OCI-LY1 (cell line): Measurements from ENCODE around the gene IRX4.

Experiments
- H2AFZ ChIP-seq: fragments of 200-600 bp; sonication (generic), shearing (Covaris generic); 2 replicates; pipeline ENCODE4 v1.6.0; 2014; ENCODE audit warnings: antibody characterized with exemption, mild to moderate bottlenecking, low read length
- H3F3A ChIP-seq: fragments of 200-600 bp; sonication (generic), shearing (Covaris generic); 2 replicates; pipeline ENCODE4 v1.6.0; 2014; ENCODE audit warnings: mild to moderate bottlenecking, antibody characterized with exemption, low read length, moderate library complexity; ENCODE audit not compliant: insufficient read depth
- H3K27ac ChIP-seq: fragments of 200-600 bp; sonication (generic); 2 replicates; pipeline ENCODE4 v1.5.1; 2014; ENCODE audit warnings: low read length, mixed run types, mild to moderate bottlenecking, low read depth; ENCODE audit not compliant: poor library complexity, severe bottlenecking
- H3K27me3 ChIP-seq: fragments of 200-600 bp; sonication (generic); 2 replicates; pipeline ENCODE4 v1.6.0; 2014; ENCODE audit warnings: antibody characterized with exemption, mild to moderate bottlenecking, low read length, moderate library complexity; ENCODE audit not compliant: insufficient read depth
- H3K36me3 ChIP-seq: fragments of 200-600 bp; sonication (generic); 2 replicates; pipeline ENCODE4 v1.6.1; 2014; ENCODE audit warnings: mild to moderate bottlenecking, antibody characterized with exemption, low read length, moderate library complexity, mixed read lengths; ENCODE audit not compliant: insufficient read depth
- H3K4me1 ChIP-seq: fragments of 200-600 bp; sonication (generic); 2 replicates; pipeline ENCODE4 v1.5.1; 2014; ENCODE audit warnings: mild to moderate bottlenecking, low read length, moderate library complexity; ENCODE audit not compliant: insufficient read depth, severe bottlenecking
- H3K4me2 ChIP-seq: fragments of 200-600 bp; sonication (generic), shearing (Covaris generic); 2 replicates; pipeline ENCODE4 v1.6.1; 2014; ENCODE audit warnings: low read length
- H3K4me3 ChIP-seq: fragments of 200-600 bp; sonication (generic); 2 replicates; pipeline ENCODE4 v1.5.1; 2014; ENCODE audit warnings: low read length, low read depth, mild to moderate bottlenecking, mixed read lengths; ENCODE audit not compliant: poor library complexity, severe bottlenecking
- H3K79me2 ChIP-seq: fragments of 200-600 bp; shearing (Covaris generic); 2 replicates; pipeline ENCODE4 v1.6.1; 2016; ENCODE audit warnings: mixed run types, low read length, mixed read lengths; ENCODE audit not compliant: insufficient read depth
- H3K9ac ChIP-seq: fragments of 200-600 bp; sonication (generic), shearing (Covaris generic); 2 replicates; pipeline ENCODE4 v1.6.1; 2014; ENCODE audit warnings: mild to moderate bottlenecking, low read length, mixed read lengths
- H3K9me2 ChIP-seq: fragments of 200-600 bp; sonication (generic), shearing (Covaris generic); 2 replicates; pipeline ENCODE4 v1.6.1; 2014; ENCODE audit warnings: low read depth, mild to moderate bottlenecking, low read length, mixed read lengths
- H3K9me3 ChIP-seq: fragments of 200-600 bp; shearing (Covaris generic); 2 replicates; pipeline ENCODE4 v1.6.1; 2014; ENCODE audit warnings: low read length, mixed read lengths
- H4K20me1 ChIP-seq: fragments of 200-600 bp; sonication (generic), shearing (Covaris generic); 2 replicates; pipeline ENCODE4 v1.6.0; 2016; ENCODE audit warnings: mild to moderate bottlenecking, low read length; ENCODE audit not compliant: insufficient read depth
- CTCF ChIP-seq: fragments of 200-600 bp; sonication (generic), shearing (Covaris generic); IDR thresholded peaks from 2 replicates; pipeline ENCODE4 v1.5.1; 2017; ENCODE audit warnings: mild to moderate bottlenecking, antibody characterized with exemption, low read length, moderate library complexity, mixed read lengths
- EZH2 ChIP-seq: fragments of 200-600 bp; sonication (generic), shearing (Covaris generic); IDR thresholded peaks from 2 replicates; pipeline ENCODE4 v1.8.0; 2017; ENCODE audit warnings: borderline replicate concordance, mixed run types, mild to moderate bottlenecking, antibody characterized with exemption, low read length, moderate library complexity, mixed read lengths

The IRX4 gene

DNA sequence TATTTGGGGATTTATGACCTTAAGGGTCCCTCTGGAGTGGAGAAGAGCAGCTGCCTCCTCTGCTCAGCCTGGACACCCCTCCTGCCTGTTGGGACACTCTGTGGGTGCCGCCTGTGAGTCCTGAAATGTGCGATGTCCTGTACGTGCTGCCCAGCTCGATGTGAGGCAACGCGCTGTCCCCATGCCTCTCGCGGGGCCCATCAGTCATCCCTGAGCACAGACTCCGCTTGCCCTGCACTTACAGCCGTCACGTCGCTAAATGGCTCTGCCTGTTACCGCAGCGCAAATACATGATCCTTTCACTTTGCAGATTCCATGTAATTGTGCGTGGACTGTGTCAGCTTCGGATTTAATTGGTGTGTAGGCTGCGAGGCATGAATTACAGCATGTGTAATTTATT, 27.1 kb downstream of the IRX4 start:
- Histone ChIP-seq H3K4me1 (no peaks in the 10 kb centered on the region), H3K9ac (no peak overlapping the region), H3K4me2 (no peak overlapping the region), H3F3A (no peaks in the 10 kb centered on the region), H3K36me3 (no peaks in the 10 kb centered on the region), H3K27ac (no peak overlapping the region), H4K20me1 (no peaks in the 10 kb centered on the region), H3K9me3 (no peaks in the 10 kb centered on the region), H3K27me3 (no peaks in the 10 kb centered on the region), H3K79me2 (no peaks in the 10 kb centered on the region), H3K4me3 (no peak overlapping the region), H3K9me2 (no peaks in the 10 kb centered on the region), H2AFZ (no peak overlapping the region)
- TF ChIP-seq EZH2 = no peak
- TF ChIP-seq CTCF = no peak

GRCh38 chr5:1855075-1855474, 27.6 kb downstream of the IRX4 start:
- H3K79me2 ChIP-seq = no peaks in the 10 kb centered on the region
- H2AFZ ChIP-seq = no peak overlapping the region
- H3F3A ChIP-seq = no peaks in the 10 kb centered on the region
- no peak overlapping the region for H3K4me3 ChIP-seq
- H3K9me2 ChIP-seq = no peaks in the 10 kb centered on the region
- H3K9ac ChIP-seq = no peak overlapping the region
- no peaks in the 10 kb centered on the region for H4K20me1 ChIP-seq
- no peaks in the 10 kb centered on the region for H3K4me1 ChIP-seq
- no peak overlapping the region for H3K4me2 ChIP-seq
- H3K9me3 ChIP-seq = no peaks in the 10 kb centered on the region
- TF ChIP-seq CTCF (no peak), EZH2 (no peak)
- H3K27ac ChIP-seq = no peak overlapping the region
- H3K27me3 ChIP-seq = no peaks in the 10 kb centered on the region
- no peaks in the 10 kb centered on the region for H3K36me3 ChIP-seq

- Histone ChIP-seq H3K4me3 (no peak overlapping the region), H4K20me1 (no peaks in the 10 kb centered on the region), H3F3A (no peaks in the 10 kb centered on the region), H2AFZ (no peak overlapping the region), H3K27ac (no peak overlapping the region), H3K79me2 (no peaks in the 10 kb centered on the region), H3K27me3 (no peaks in the 10 kb centered on the region), H3K9ac (no peak overlapping the region), H3K9me3 (no peaks in the 10 kb centered on the region), H3K4me1 (no peaks in the 10 kb centered on the region), H3K4me2 (no peak overlapping the region), H3K36me3 (no peaks in the 10 kb centered on the region), H3K9me2 (no peaks in the 10 kb centered on the region)
- TF ChIP-seq CTCF (no peak), EZH2 (no peak)
Measured at GRCh38 chr5:1853531-1853930, 29.2 kb downstream of the IRX4 start.
